Kidney (tissue), 14 donors: ENCODE results near the gene ZNF385C. TPM values are rescaled to one million over a fixed set of nuclear protein-coding genes. Genes with fewer than 3 reads are reported as not detected.
A peak's percentile ranks its signal among the peaks of the same experiment; 100 is the strongest.

Source experiments
- DNase-seq, 5 donors: peaks; one replicate each; pipeline ENCODE4 v3.0.0-alpha.2; 2013 to 2020
- FAIRE-seq: peaks from 2 replicates; lab custom pipeline; 2012; peaks lifted over from hg19 to GRCh38; lab: Jason Lieb, UNC
- H3K27ac ChIP-seq, 2 donors: one replicate each; pipeline ENCODE4 v1.7.0; 2013; ENCODE audit warnings: low read depth in 2 of 2, low read length in 2 of 2, inconsistent platforms in 1 of 2
- H3K27me3 ChIP-seq: one replicate; pipeline ENCODE4 v1.7.1; 2013; ENCODE audit warnings: low read length, inconsistent platforms; ENCODE audit not compliant: control insufficient read depth, insufficient read depth
- H3K36me3 ChIP-seq, 3 donors: one replicate each; pipeline versions ENCODE4 v1.7.0 to v1.7.1; 2013; ENCODE audit warnings: low read length in 3 of 3, control low read depth in 1 of 3, inconsistent platforms in 1 of 3; ENCODE audit not compliant: insufficient read depth in 3 of 3, control insufficient read depth in 2 of 3
- H3K4me1 ChIP-seq, 3 donors: one replicate each; pipeline versions ENCODE4 v1.7.0 to v1.7.1; 2013; ENCODE audit warnings: low read length in 3 of 3, inconsistent platforms in 1 of 3, low read depth in 1 of 3; ENCODE audit not compliant: control insufficient read depth in 2 of 3, insufficient read depth in 2 of 3
- H3K4me3 ChIP-seq, 3 donors: one replicate each; pipeline versions ENCODE4 v1.7.0 to v1.8.1; 2013; ENCODE audit warnings: low read length in 3 of 3, control low read depth in 1 of 3, inconsistent platforms in 1 of 3
- H3K9ac ChIP-seq, 3 donors: one replicate each; pipeline versions ENCODE4 v1.7.0 to v1.7.1; 2013; ENCODE audit warnings: low read length in 3 of 3, control low read depth in 1 of 3, inconsistent platforms in 1 of 3
- H3K9me3 ChIP-seq, 3 donors: one replicate each; pipeline versions ENCODE4 v1.7.0 to v1.7.1; 2013; ENCODE audit warnings: low read length in 3 of 3, control low read depth in 1 of 3, inconsistent platforms in 1 of 3; ENCODE audit not compliant: control insufficient read depth in 2 of 3, insufficient read depth in 1 of 3
- CTCF ChIP-seq: IDR thresholded peaks from 3 replicates; pipeline ENCODE4 v1.5.1; 2012; ENCODE audit warnings: mild to moderate bottlenecking, moderate library complexity, borderline replicate concordance; ENCODE audit not compliant: insufficient read depth; ENCODE audit errors: extremely low read depth
- intact Hi-C: fragments of 100-400 bp; cut with DNase I; formaldehyde crosslinking; loops from one replicate; pipeline ENCODE4 v1.11.1; 2022
- polyA plus RNA-seq: library from polyadenylated mRNA; stranded (reverse); fragments of 350-450 nt; fragmentation: Illumina TruSeq; extraction: RNeasy Lipid Tissue Mini Kit (QIAGEN cat#74804); gene quantifications from one replicate; pipeline ENCODE4 v1.2.3, GENCODE V29; 2014; ENCODE audit warnings: low read depth, low replicate concordance; ENCODE audit not compliant: insufficient read depth
- total RNA-seq: library from RNA; stranded (reverse); fragmentation: NEBNext Ultra II Directional; extraction: Animal tissue kit (Norgen Biotek cat#: 25700); gene quantifications from one replicate; pipeline ENCODE4 v1.2.1, GENCODE V29; 2021
- donor health status: control.
- donor health status: control.
- donor health status: control.
- donor health status: control.
- donor health status: control.
- donor health status: DM: yes; HTN: yes; CAD: no.
- donor health status: Normal renal cell carcinoma (clear cell type).

The ZNF385C gene
- total and polyA plus RNA-seq, 2 donors from 2014 or later: 1.1 to 1.2 TPM

GRCh38 chr17:42122371-42123303, 24.4 kb upstream of the ZNF385C start, which contains the start of gene HSPB9:
HSPB9 (plus strand) TSS chr17:42122804; CDS start chr17:42122851, 47 bp downstream.
- Histone ChIP-seq H3K36me3 (peaks cover 2 to 28% (median 9%) of the 10 kb centered on the region in 3 donors), H3K9me3 (no peaks in the 10 kb centered on the region), H3K27ac (no peak within 1 kb of the TSS), H3K9ac (peak within 1 kb of the TSS in 2 of 3 donors; percentile 33 to 53), H3K27me3 (no peaks in the 10 kb centered on the region), H3K4me3 (peak within 1 kb of the TSS in 1 of 3 donors; percentile 46), H3K4me1 (peaks cover 0 to 9% (median 6%) of the 10 kb centered on the region in 3 donors)
- no peak for TF ChIP-seq CTCF
- DNase-seq: peak in 4 of 5 donors; percentile 50 to 80 (median 55)
- no peak for FAIRE-seq
- intact Hi-C loops: no loop called here

GRCh38 chr17:42120770-42121769, 22.8 kb upstream of the ZNF385C start, which contains the start of gene KAT2A:
KAT2A (minus strand) TSS chr17:42121367; CDS start chr17:42121304, 63 bp downstream.
- H3K4me3 ChIP-seq: peak within 1 kb of the TSS in 1 of 3 donors; percentile 46
- H3K27me3 ChIP-seq: no peaks in the 10 kb centered on the region
- intact Hi-C loops: no loop called here
- peaks cover 0 to 9% (median 6%) of the 10 kb centered on the region in 3 donors for H3K4me1 ChIP-seq
- H3K9ac ChIP-seq: peak within 1 kb of the TSS in 1 of 3 donors; percentile 53
- peak within 1 kb of the TSS; percentile 18 to 55 for H3K27ac ChIP-seq
- TF ChIP-seq CTCF: no peak
- FAIRE-seq (no peak), DNase-seq (peak; percentile 83 to 94 (median 90))
- H3K36me3 ChIP-seq: peaks cover 2 to 21% (median 4%) of the 10 kb centered on the region in 3 donors
- no peaks in the 10 kb centered on the region for H3K9me3 ChIP-seq

- H3K9ac ChIP-seq: no peak overlapping the region
Observed at GRCh38 chr17:42120161-42120769, 22.0 kb upstream of the ZNF385C start.

More at GRCh38 chr17:42120161-42120769, 22.0 kb upstream of the ZNF385C start:
- no peak for FAIRE-seq
- no peaks in the 10 kb centered on the region for H3K9me3 ChIP-seq
- no peaks in the 10 kb centered on the region for H3K27me3 ChIP-seq
- no peak for TF ChIP-seq CTCF
- DNase-seq: no peak
- H3K4me1 ChIP-seq: peaks cover 0 to 9% (median 6%) of the 10 kb centered on the region in 3 donors
- intact Hi-C loops: no loop called here
- H3K4me3 ChIP-seq: peak overlapping the region in 1 of 3 donors; percentile 46
- peaks cover 0 to 13% (median 0%) of the 10 kb centered on the region in 3 donors for H3K36me3 ChIP-seq
- H3K27ac ChIP-seq: no peak overlapping the region
